SU-DHL-6 (cell line): ENCODE results near the gene MLXIPL.
"Not testable (repeated sequence)": the region's sequence is repeated elsewhere in the genome, so short reads cannot be mapped to it uniquely, and the experiment has no call there.

ENCODE experiments used
- H2AFZ ChIP-seq: fragments of 200-600 bp; sonication (generic); 2 replicates; pipeline ENCODE4 v1.6.1; 2014; ENCODE audit warnings: low read depth, mild to moderate bottlenecking, moderate library complexity, mixed read lengths, antibody characterized with exemption, low read length; ENCODE audit not compliant: severe bottlenecking
- H3F3A ChIP-seq: fragments of 200-600 bp; shearing (Covaris generic); 2 replicates; pipeline ENCODE4 v1.6.0; 2016; ENCODE audit warnings: antibody characterized with exemption, mild to moderate bottlenecking; ENCODE audit not compliant: insufficient read depth
- H3K27ac ChIP-seq: fragments of 200-600 bp; sonication (generic); 2 replicates; pipeline ENCODE4 v1.5.1; 2016; ENCODE audit warnings: low read depth, mild to moderate bottlenecking, low read length, moderate library complexity, mixed read lengths
- H3K27me3 ChIP-seq: fragments of 200-600 bp; sonication (generic), shearing (Covaris generic); 2 replicates; pipeline ENCODE4 v1.6.0; 2014; ENCODE audit warnings: mild to moderate bottlenecking, low read length
- H3K36me3 ChIP-seq: fragments of 200-600 bp; sonication (generic); 2 replicates; pipeline ENCODE4 v1.6.1; 2014; ENCODE audit warnings: mild to moderate bottlenecking, low read length, mixed read lengths
- H3K4me2 ChIP-seq: fragments of 300-600, 200-600 bp; shearing (Covaris generic), sonication (generic); 2 replicates; pipeline ENCODE4 v1.6.0; 2014; ENCODE audit warnings: low read length, low read depth, mild to moderate bottlenecking; ENCODE audit not compliant: poor library complexity, severe bottlenecking
- H3K4me3 ChIP-seq: fragments of 200-600 bp; sonication (generic); 2 replicates; pipeline ENCODE4 v1.5.1; 2014; ENCODE audit warnings: antibody characterized with exemption, low read length, mild to moderate bottlenecking, mixed read lengths; ENCODE audit not compliant: insufficient read depth, poor library complexity, severe bottlenecking
- H3K79me2 ChIP-seq: fragments of 200-600 bp; sonication (generic); 2 replicates; pipeline ENCODE4 v1.6.1; 2014; ENCODE audit warnings: mild to moderate bottlenecking, low read length, moderate library complexity; ENCODE audit not compliant: insufficient read depth
- H3K9ac ChIP-seq: fragments of 200-600 bp; sonication (generic); 2 replicates; pipeline ENCODE4 v1.7.0; 2014; ENCODE audit warnings: mild to moderate bottlenecking, low read length
- H3K9me2 ChIP-seq: fragments of 200-600 bp; sonication (generic); replicated peaks from 2 replicates; pipeline ENCODE4 v1.6.1; 2014; ENCODE audit warnings: low read length; ENCODE audit not compliant: insufficient read depth
- H3K9me3 ChIP-seq: fragments of 200-600 bp; sonication (generic); 2 replicates; pipeline ENCODE4 v1.6.1; 2014; ENCODE audit warnings: low read length, mixed read lengths; ENCODE audit not compliant: insufficient read depth
- H4K20me1 ChIP-seq: fragments of 200-600 bp; sonication (generic); 2 replicates; pipeline ENCODE4 v1.6.1; 2014; ENCODE audit warnings: low read depth, mild to moderate bottlenecking, antibody characterized with exemption, low read length, moderate library complexity, mixed read lengths
- CTCF ChIP-seq: fragments of 200-600 bp; sonication (generic); IDR thresholded peaks from one replicate; pipeline ENCODE4 v1.5.1; 2017; ENCODE audit warnings: antibody characterized with exemption, mild to moderate bottlenecking, low read length, moderate library complexity; ENCODE audit not compliant: insufficient read depth, poor library complexity, severe bottlenecking
- EZH2phosphoT487 ChIP-seq: fragments of 200-600 bp; sonication (generic), shearing (Covaris generic); conservative IDR thresholded peaks from 2 replicates; pipeline ENCODE4 v1.6.1; 2018; ENCODE audit warnings: mild to moderate bottlenecking, antibody characterized with exemption, low read length, moderate library complexity, mixed read lengths

The MLXIPL gene

GRCh38 chr7:73668103-73668885, 44.0 kb upstream of the MLXIPL start:
- Histone ChIP-seq H3F3A (no peaks in the 10 kb centered on the region), H3K36me3 (no peaks in the 10 kb centered on the region), H4K20me1 (no peaks in the 10 kb centered on the region), H3K4me2 (peak overlapping the region; percentile 90), H3K27me3 (no peaks in the 10 kb centered on the region), H3K9me3 (0 out of 2 replicates have a peak, but pooled peaks cover under 1% of the 10 kb centered on the region), H2AFZ (peak overlapping the region; percentile 60), H3K79me2 (no peaks in the 10 kb centered on the region), H3K4me3 (peak overlapping the region; percentile 54), H3K9ac (peak overlapping the region; percentile 44; the same call in 1 of the 2 replicates), H3K9me2 (no peaks in the 10 kb centered on the region), H3K27ac (no peak overlapping the region)
- TF ChIP-seq CTCF = no peak
- no peak for TF ChIP-seq EZH2phosphoT487

- peak within 1 kb of the TSS; percentile 44; the same call in 1 of the 2 replicates for H3K9ac ChIP-seq
Observed at GRCh38 chr7:73667344-73668102, 43.2 kb upstream of the MLXIPL start, which contains the start of gene VPS37D. Gene VPS37D (plus strand): TSS chr7:73667831. CDS start chr7:73667959, 128 bp downstream.

GRCh38 chr7:73663033-73663432, 38.7 kb upstream of the MLXIPL start:
- Histone ChIP-seq H3K9me3 (peaks cover 7% of the 10 kb centered on the region; the same call in 1 of the 2 replicates), H3K79me2 (no peaks in the 10 kb centered on the region), H3K9me2 (no peaks in the 10 kb centered on the region), H2AFZ (no peak overlapping the region), H3K4me3 (no peak overlapping the region), H3K27ac (no peak overlapping the region), H3K4me2 (no peak overlapping the region), H3K27me3 (no peaks in the 10 kb centered on the region; the same call in 1 of the 2 replicates), H4K20me1 (no peaks in the 10 kb centered on the region), H3F3A (no peaks in the 10 kb centered on the region), H3K36me3 (no peaks in the 10 kb centered on the region), H3K9ac (no peak overlapping the region)
- TF ChIP-seq EZH2phosphoT487 (no peak), CTCF (no peak)

More at GRCh38 chr7:73667344-73668102, 43.2 kb upstream of the MLXIPL start, which contains the start of gene VPS37D:
- H3K4me3 ChIP-seq = peak within 1 kb of the TSS; percentile 55
- peak within 1 kb of the TSS; percentile 90 for H2AFZ ChIP-seq
- H3K9me2 ChIP-seq = no peaks in the 10 kb centered on the region
- H3F3A ChIP-seq = no peaks in the 10 kb centered on the region
- H3K27ac ChIP-seq = no peak within 1 kb of the TSS
- H4K20me1 ChIP-seq = no peaks in the 10 kb centered on the region
- no peaks in the 10 kb centered on the region; the same call in 1 of the 2 replicates for H3K27me3 ChIP-seq
- peak within 1 kb of the TSS; percentile 90 for H3K4me2 ChIP-seq
- no peaks in the 10 kb centered on the region for H3K79me2 ChIP-seq
- no peak for TF ChIP-seq EZH2phosphoT487
- peak; percentile 85 for TF ChIP-seq CTCF
- H3K36me3 ChIP-seq = no peaks in the 10 kb centered on the region
- peaks cover 7% of the 10 kb centered on the region; the same call in 1 of the 2 replicates for H3K9me3 ChIP-seq

GRCh38 chr7:73660594-73660993, 36.3 kb upstream of the MLXIPL start:
- H3K27ac ChIP-seq, H2AFZ ChIP-seq, H3K79me2 ChIP-seq, H3K9me2 ChIP-seq, H3K9ac ChIP-seq, H3K9me3 ChIP-seq, H3K36me3 ChIP-seq, H3F3A ChIP-seq, H4K20me1 ChIP-seq, H3K4me3 ChIP-seq, H3K27me3 ChIP-seq, H3K4me2 ChIP-seq: not testable (repeated sequence)
